ENCODE results near the gene PPDPF. TPM values are rescaled to one million over a fixed set of nuclear protein-coding genes. Genes with fewer than 3 reads are reported as not detected.

Gene PPDPF
- total RNA-seq, 4 donors from 2014 or later: 122 to 426 (median 348) TPM

DNA sequence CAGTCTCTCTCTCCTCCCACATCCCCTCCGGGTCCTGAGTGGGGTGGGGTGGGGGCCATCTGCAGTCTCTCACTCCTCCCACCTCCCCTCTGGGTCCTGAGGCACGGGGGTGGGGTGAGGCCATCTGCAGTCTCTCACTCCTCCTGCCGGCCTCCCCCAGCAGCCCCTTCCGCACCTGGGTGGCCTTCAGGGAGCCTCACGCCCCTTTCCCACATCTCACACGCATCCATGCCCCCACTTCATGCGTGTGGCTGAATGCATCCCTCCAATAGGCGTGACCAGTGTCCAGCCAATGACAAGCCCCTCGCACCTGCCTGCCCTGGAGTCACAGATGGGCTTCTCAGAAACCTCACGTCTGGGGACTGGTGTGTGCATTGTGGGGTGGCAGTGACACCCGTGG, 28.0 kb downstream of the PPDPF start:
- no peak for DNase-seq (ENCODE audit: low spot score in 2 of 2)
- 32 to 36% methylated on average over 9 to 10 of the region's 11 CpGs for WGBS, 2 donors
- no peak for TF ChIP-seq POLR2A (IDR thresholded peaks at IDR 0.05)
- TF ChIP-seq, protein P1, sequence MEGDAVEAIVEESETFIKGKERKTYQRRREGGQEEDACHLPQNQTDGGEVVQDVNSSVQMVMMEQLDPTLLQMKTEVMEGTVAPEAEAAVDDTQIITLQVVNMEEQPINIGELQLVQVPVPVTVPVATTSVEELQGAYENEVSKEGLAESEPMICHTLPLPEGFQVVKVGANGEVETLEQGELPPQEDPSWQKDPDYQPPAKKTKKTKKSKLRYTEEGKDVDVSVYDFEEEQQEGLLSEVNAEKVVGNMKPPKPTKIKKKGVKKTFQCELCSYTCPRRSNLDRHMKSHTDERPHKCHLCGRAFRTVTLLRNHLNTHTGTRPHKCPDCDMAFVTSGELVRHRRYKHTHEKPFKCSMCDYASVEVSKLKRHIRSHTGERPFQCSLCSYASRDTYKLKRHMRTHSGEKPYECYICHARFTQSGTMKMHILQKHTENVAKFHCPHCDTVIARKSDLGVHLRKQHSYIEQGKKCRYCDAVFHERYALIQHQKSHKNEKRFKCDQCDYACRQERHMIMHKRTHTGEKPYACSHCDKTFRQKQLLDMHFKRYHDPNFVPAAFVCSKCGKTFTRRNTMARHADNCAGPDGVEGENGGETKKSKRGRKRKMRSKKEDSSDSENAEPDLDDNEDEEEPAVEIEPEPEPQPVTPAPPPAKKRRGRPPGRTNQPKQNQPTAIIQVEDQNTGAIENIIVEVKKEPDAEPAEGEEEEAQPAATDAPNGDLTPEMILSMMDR (IDR thresholded peaks at IDR 0.05): no peak
- H3K4me3 ChIP-seq (ENCODE audit: low read depth, poor library complexity, severe bottlenecking): no peak overlapping the region
- intact Hi-C loops (cut with DNase I; ENCODE audit: low total_unique reads): no loop called here

GRCh38 chr20:63549019-63549418, 28.5 kb downstream of the PPDPF start:
- no peak overlapping the region for H3K4me3 ChIP-seq (ENCODE audit: low read depth, poor library complexity, severe bottlenecking)
- intact Hi-C loops (cut with DNase I; ENCODE audit: low total_unique reads): no loop called here
- WGBS, 2 donors: 15 to 16% methylated on average over 15 to 24 of the region's 25 CpGs
- TF ChIP-seq POLR2A (IDR thresholded peaks at IDR 0.05): no peak
- TF ChIP-seq, protein P1 (IDR thresholded peaks at IDR 0.05): no peak
- no peak for DNase-seq (ENCODE audit: low spot score in 2 of 2)

GRCh38 chr20:63549679-63550282, 29.2 kb downstream of the PPDPF start:
- H3K4me3 ChIP-seq (ENCODE audit: low read depth, poor library complexity, severe bottlenecking): no peak overlapping the region
- DNase-seq (ENCODE audit: low spot score in 2 of 2): no peak
- WGBS, 2 donors: 82 to 83% methylated on average over 15 to 18 of the region's 18 CpGs
- intact Hi-C loops (cut with DNase I; ENCODE audit: low total_unique reads): no loop called here
- TF ChIP-seq, protein P1 (IDR thresholded peaks at IDR 0.05): no peak
- TF ChIP-seq POLR2A (IDR thresholded peaks at IDR 0.05): no peak

- no peak for DNase-seq (ENCODE audit: low spot score in 2 of 2)
- intact Hi-C loops (cut with DNase I; ENCODE audit: low total_unique reads): no loop called here
- TF ChIP-seq, protein P1 (IDR thresholded peaks at IDR 0.05): no peak
- no peak for TF ChIP-seq POLR2A (IDR thresholded peaks at IDR 0.05)
- H3K4me3 ChIP-seq (ENCODE audit: low read depth, poor library complexity, severe bottlenecking): no peak overlapping the region
- 52 to 64% methylated on average over 9 of the region's 9 CpGs for WGBS, 2 donors
Measured at GRCh38 chr20:63551068-63551467, 30.5 kb downstream of the PPDPF start.

DNA sequence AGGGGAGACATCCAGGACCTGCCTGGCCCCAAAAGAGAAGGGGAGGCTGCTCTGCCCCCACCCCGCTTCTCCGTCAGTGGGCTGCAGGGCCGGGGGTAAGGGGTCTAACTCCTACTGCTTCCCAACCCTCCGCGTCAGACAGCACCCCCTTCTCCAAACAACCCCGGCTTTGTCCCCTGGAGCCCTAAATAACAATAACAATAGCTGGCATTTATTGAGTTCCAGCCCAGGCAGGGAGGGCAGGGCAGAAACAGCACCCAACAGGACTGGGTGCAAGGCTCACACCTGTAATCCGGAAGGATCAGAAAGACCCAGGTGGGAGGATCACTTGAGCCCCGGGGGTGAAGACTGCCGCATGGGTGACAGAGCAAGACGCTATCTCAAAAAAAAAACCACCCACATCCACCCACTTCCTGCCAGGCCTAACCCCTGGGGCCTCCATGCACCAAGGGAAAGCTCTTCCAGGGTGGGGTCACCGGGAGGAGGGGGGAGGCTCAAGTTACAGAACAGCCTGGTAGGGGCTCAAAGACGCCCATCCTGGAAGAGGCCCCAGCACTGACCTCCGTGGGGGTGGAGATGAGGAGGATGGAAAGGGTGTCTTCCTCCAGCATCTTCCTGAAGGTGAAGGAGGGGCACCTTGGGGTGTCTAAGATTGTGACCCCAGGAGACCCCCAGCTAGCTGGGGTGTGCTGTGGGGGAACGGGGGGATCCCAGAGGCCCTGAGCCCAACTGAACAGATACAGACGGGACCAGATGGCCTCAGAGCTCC, 32.1 kb downstream of the PPDPF start:
- TF ChIP-seq, protein P1 (IDR thresholded peaks at IDR 0.05): no peak
- TF ChIP-seq POLR2A (IDR thresholded peaks at IDR 0.05): no peak
- intact Hi-C loops (cut with DNase I; ENCODE audit: low total_unique reads): no loop called here
- H3K4me3 ChIP-seq (ENCODE audit: low read depth, poor library complexity, severe bottlenecking): no peak overlapping the region
- DNase-seq (ENCODE audit: low spot score in 2 of 2): no peak
- 29 to 32% methylated on average over 15 of the region's 15 CpGs for WGBS, 2 donors
